CD4-positive, alpha-beta memory T cell (primary cell): ENCODE data around the gene NCKIPSD. TPM values are rescaled to one million over a fixed set of nuclear protein-coding genes. Genes with fewer than 3 reads are reported as not detected.
"Not testable (repeated sequence)": the region's sequence is repeated elsewhere in the genome, so short reads cannot be mapped to it uniquely, and the experiment has no call there.

Experiments
- CTCF ChIA-PET: fragments of 350-600 bp; sonication (Branson Sonifier 250); formaldehyde crosslinking; loops from one replicate; lab custom pipeline; 2021; ENCODE audit warnings: inconsistent platforms; ENCODE audit not compliant: partially characterized antibody; lab: Charles Lee
- POLR2A ChIA-PET: fragments of 350-600 bp; sonication (Branson Sonifier 250); formaldehyde crosslinking; loops from one replicate; lab custom pipeline; 2021; ENCODE audit not compliant: partially characterized antibody; lab: Charles Lee
- DNase-seq, 5 donors: peaks; one replicate each; pipeline versions ENCODE4 v3.0.0 to v3.0.0-alpha.2; 2020 to 2022; ENCODE audit warnings: mixed read lengths in 1 of 5
- H3K27ac ChIP-seq: one replicate; pipeline ENCODE4 v1.7.0; 2013; ENCODE audit warnings: low read depth, low read length
- H3K27me3 ChIP-seq: 2 replicates; pipeline ENCODE4 v1.7.0; 2013; ENCODE audit warnings: mild to moderate bottlenecking, low read length, moderate library complexity; ENCODE audit not compliant: insufficient read depth
- H3K36me3 ChIP-seq: 2 replicates; pipeline ENCODE4 v1.7.0; 2013; ENCODE audit warnings: mild to moderate bottlenecking, low read length, moderate library complexity; ENCODE audit not compliant: insufficient read depth
- H3K4me1 ChIP-seq: 2 replicates; pipeline ENCODE4 v1.7.0; 2013; ENCODE audit warnings: mild to moderate bottlenecking, low read length, moderate library complexity; ENCODE audit not compliant: insufficient read depth
- H3K4me3 ChIP-seq, 2 donors: one replicate each; pipeline ENCODE4 v1.7.0; 2013; ENCODE audit warnings: low read length in 2 of 2, mild to moderate bottlenecking in 1 of 2
- H3K9me3 ChIP-seq, 2 donors: one replicate each; pipeline ENCODE4 v1.7.0; 2013; ENCODE audit warnings: low read length in 2 of 2, control low read depth in 1 of 2; ENCODE audit not compliant: control insufficient read depth in 1 of 2
- H3K27ac Mint-ChIP-seq, 7 donors: one replicate each; pipeline ENCODE4 v1.8.0; 2020 to 2021; ENCODE audit warnings: mixed read lengths in 7 of 7, mild to moderate bottlenecking in 6 of 7, inconsistent platforms in 3 of 7, moderate library complexity in 3 of 7
- H3K27me3 Mint-ChIP-seq, 2 donors: one replicate each; pipeline ENCODE4 v1.8.0; 2020 to 2021; ENCODE audit warnings: mixed read lengths in 2 of 2
- H3K36me3 Mint-ChIP-seq, 2 donors: one replicate each; pipeline ENCODE4 v1.8.0; 2020 to 2021; ENCODE audit warnings: mixed read lengths in 2 of 2, inconsistent platforms in 1 of 2, mild to moderate bottlenecking in 1 of 2
- H3K4me1 Mint-ChIP-seq, 4 donors: one replicate each; pipeline ENCODE4 v1.8.0; 2020 to 2021; ENCODE audit warnings: mixed read lengths in 4 of 4, mild to moderate bottlenecking in 1 of 4
- H3K4me3 Mint-ChIP-seq, 8 donors: one replicate each; pipeline ENCODE4 v1.8.0; 2020 to 2021; ENCODE audit warnings: mixed read lengths in 8 of 8, mild to moderate bottlenecking in 7 of 8, moderate library complexity in 6 of 8, inconsistent platforms in 3 of 8
- H3K9me3 Mint-ChIP-seq, 8 donors: one replicate each; pipeline ENCODE4 v1.8.0; 2020 to 2021; ENCODE audit warnings: mixed read lengths in 8 of 8, mild to moderate bottlenecking in 5 of 8, inconsistent platforms in 3 of 8, moderate library complexity in 1 of 8
- intact Hi-C: fragments of 100-400 bp; cut with micrococcal nuclease; formaldehyde crosslinking; loops from one replicate; pipeline ENCODE4 v1.15.1; 2023
- polyA plus RNA-seq, 2 donors: library from polyadenylated mRNA; unstranded; fragments of 300-500 nt; fragmentation: Illumina TruSeq; gene quantifications; one replicate each; pipeline ENCODE4 v1.2.3, GENCODE V29; 2021
- total RNA-seq, 2 experiments: library from RNA; stranded (reverse); gene quantifications; one replicate each; pipeline ENCODE4 v1.2.3, GENCODE V29; 2021

The NCKIPSD gene
- total and polyA plus RNA-seq, 4 experiments from 2014 or later, result 8.3 to 21.7 (median 18.1) TPM

GRCh38 chr3:48723725-48724124, 38.0 kb upstream of the NCKIPSD start:
- no peak overlapping the region for H3K4me3 ChIP-seq
- no peak overlapping the region for H3K27ac ChIP-seq
- no peaks in the 10 kb centered on the region for H3K9me3 ChIP-seq
- CTCF ChIA-PET, result no interaction called here
- no peaks in the 10 kb centered on the region for H3K27me3 ChIP-seq
- H3K4me3 Mint-ChIP-seq, result no peak overlapping the region
- no peak for DNase-seq
- H3K4me1 ChIP-seq, result no peaks in the 10 kb centered on the region
- H3K9me3 Mint-ChIP-seq, result no peaks in the 10 kb centered on the region
- no peaks in the 10 kb centered on the region for H3K36me3 Mint-ChIP-seq
- intact Hi-C loops, result no loop called here
- H3K4me1 Mint-ChIP-seq, result no peaks in the 10 kb centered on the region
- no peaks in the 10 kb centered on the region for H3K27me3 Mint-ChIP-seq
- H3K27ac Mint-ChIP-seq, result no peak overlapping the region
- H3K36me3 ChIP-seq, result no peaks in the 10 kb centered on the region
- POLR2A ChIA-PET, result no interaction called here

GRCh38 chr3:48723293-48723692, 37.6 kb upstream of the NCKIPSD start:
- H3K27ac ChIP-seq, H3K4me1 ChIP-seq, H3K4me1 Mint-ChIP-seq, H3K4me3 ChIP-seq, H3K27me3 Mint-ChIP-seq, H3K36me3 Mint-ChIP-seq, H3K27ac Mint-ChIP-seq, H3K9me3 Mint-ChIP-seq, H3K27me3 ChIP-seq, DNase-seq, H3K9me3 ChIP-seq, H3K36me3 ChIP-seq, intact Hi-C loops, POLR2A ChIA-PET, H3K4me3 Mint-ChIP-seq, CTCF ChIA-PET: not testable (repeated sequence)

GRCh38 chr3:48716982-48717746, 31.4 kb upstream of the NCKIPSD start, which contains the start of gene IP6K2:
TSS of gene IP6K2 (minus strand) at chr3:48717221. CDS start at chr3:48695291, 21,930 bp downstream.
- peaks cover 28 to 51% (median 37%) of the 10 kb centered on the region in 4 donors for H3K4me1 Mint-ChIP-seq
- DNase-seq, result peak; percentile 95 to 99 (median 97)
- Histone ChIP-seq H3K36me3 (no peaks in the 10 kb centered on the region), H3K4me1 (peaks cover 44% of the 10 kb centered on the region), H3K9me3 (no peaks in the 10 kb centered on the region), H3K27ac (peak within 1 kb of the TSS; percentile 91), H3K27me3 (no peaks in the 10 kb centered on the region), H3K4me3 (peak within 1 kb of the TSS; percentile 90 to 98)
- CTCF ChIA-PET, result interaction anchor here (0.7 to 3.5 kb wide), 7 partner anchors 9 to 290 kb away, joined by 3 to 11 read pairs (median 4); partner anchors contain the start of genes NCKIPSD and WDR6
- peak within 1 kb of the TSS; percentile 88 to 99 (median 99) for H3K27ac Mint-ChIP-seq
- no peaks in the 10 kb centered on the region for H3K9me3 Mint-ChIP-seq
- peak within 1 kb of the TSS; percentile 98 to 100 (median 99) for H3K4me3 Mint-ChIP-seq
- peaks cover 8 to 31% of the 10 kb centered on the region in 2 donors for H3K36me3 Mint-ChIP-seq
- intact Hi-C loops, result loop anchor here (1.0 to 5.0 kb wide), 7 partner anchors 14 to 377 kb away; partner anchors contain the start of genes ARIH2, NCKIPSD, PRKAR2A and QRICH1
- POLR2A ChIA-PET, result interaction anchor here (0.7 to 2.8 kb wide), 22 partner anchors 9 to 1223 kb away, joined by 3 to 15 read pairs (median 5); partner anchors contain the start of genes ARIH2, CELSR3, IMPDH2 and NCKIPSD
- no peaks in the 10 kb centered on the region for H3K27me3 Mint-ChIP-seq

GRCh38 chr3:48716508-48716981, 30.8 kb upstream of the NCKIPSD start:
- intact Hi-C loops, result loop anchor here (2.0 to 5.0 kb wide), 3 partner anchors 14 to 181 kb away; partner anchors contain the start of genes PRKAR2A and SLC25A20
- no peaks in the 10 kb centered on the region for H3K27me3 ChIP-seq
- peaks cover 4% of the 10 kb centered on the region for H3K36me3 ChIP-seq
- H3K4me1 ChIP-seq, result peaks cover 49% of the 10 kb centered on the region
- H3K27ac Mint-ChIP-seq, result peak overlapping the region; percentile 88 to 99 (median 99)
- ChIA-PET CTCF (interaction anchor here (0.7 to 3.5 kb wide), 7 partner anchors 8 to 291 kb away, joined by 3 to 11 read pairs (median 4); partner anchors contain the start of genes NCKIPSD and WDR6), POLR2A (interaction anchor here (0.6 to 2.8 kb wide), 25 partner anchors 8 to 1223 kb away, joined by 3 to 15 read pairs (median 5); partner anchors contain the start of genes ARIH2, CELSR3, IMPDH2 and NCKIPSD)
- no peaks in the 10 kb centered on the region for H3K27me3 Mint-ChIP-seq
- peak overlapping the region; percentile 90 to 98 for H3K4me3 ChIP-seq
- no peaks in the 10 kb centered on the region for H3K9me3 ChIP-seq
- DNase-seq, result peak; percentile 24 to 46 (median 34)
- H3K4me1 Mint-ChIP-seq, result peaks cover 31 to 55% (median 41%) of the 10 kb centered on the region in 4 donors
- H3K36me3 Mint-ChIP-seq, result peaks cover 12 to 36% of the 10 kb centered on the region in 2 donors
- peak overlapping the region; percentile 91 for H3K27ac ChIP-seq
- no peaks in the 10 kb centered on the region for H3K9me3 Mint-ChIP-seq
- H3K4me3 Mint-ChIP-seq, result peak overlapping the region; percentile 98 to 100 (median 99)

- Mint-ChIP-seq H3K4me3 (peak overlapping the region; percentile 98 to 100 (median 99)), H3K9me3 (no peaks in the 10 kb centered on the region), H3K27ac (peak overlapping the region; percentile 31 to 99 (median 88)), H3K4me1 (peaks cover 35 to 68% (median 49%) of the 10 kb centered on the region in 4 donors), H3K27me3 (no peaks in the 10 kb centered on the region), H3K36me3 (peaks cover 18 to 42% of the 10 kb centered on the region in 2 donors)
- Histone ChIP-seq H3K27me3 (no peaks in the 10 kb centered on the region), H3K4me3 (peak overlapping the region; percentile 90 to 98), H3K4me1 (peaks cover 56% of the 10 kb centered on the region), H3K9me3 (no peaks in the 10 kb centered on the region), H3K27ac (no peak overlapping the region), H3K36me3 (peaks cover 12% of the 10 kb centered on the region)
- POLR2A ChIA-PET, result interaction anchor here (2.4 to 2.8 kb wide), 3 partner anchors 7 to 379 kb away, joined by 11 to 15 read pairs (median 13); partner anchors contain the start of genes NCKIPSD and QRICH1
- CTCF ChIA-PET, result interaction anchor here (0.5 to 3.5 kb wide), 2 partner anchors 141 to 182 kb away, joined by 3 to 11 read pairs; no protein-coding TSS in a partner anchor
- no peak for DNase-seq
- intact Hi-C loops, result loop anchor here (5.0 kb wide), 2 partner anchors 132 to 182 kb away; partner anchors contain the start of genes PRKAR2A and SLC25A20
Observed at GRCh38 chr3:48715174-48715800, 29.6 kb upstream of the NCKIPSD start.

- peaks cover 23% of the 10 kb centered on the region for H3K36me3 ChIP-seq
Observed at GRCh38 chr3:48711727-48712126, 26.0 kb upstream of the NCKIPSD start.

More at GRCh38 chr3:48711727-48712126, 26.0 kb upstream of the NCKIPSD start:
- intact Hi-C loops, result no loop called here
- Histone ChIP-seq H3K27ac (no peak overlapping the region), H3K27me3 (no peaks in the 10 kb centered on the region), H3K9me3 (no peaks in the 10 kb centered on the region), H3K4me3 (no peak overlapping the region), H3K4me1 (peaks cover 77% of the 10 kb centered on the region)
- ChIA-PET POLR2A (no interaction called here), CTCF (no interaction called here)
- H3K27me3 Mint-ChIP-seq, result no peaks in the 10 kb centered on the region
- DNase-seq, result no peak
- peak overlapping the region in 4 of 8 donors; percentile 11 to 65 (median 51) for H3K4me3 Mint-ChIP-seq
- peaks cover 22 to 63% of the 10 kb centered on the region in 2 donors for H3K36me3 Mint-ChIP-seq
- H3K4me1 Mint-ChIP-seq, result peaks cover 39 to 84% (median 60%) of the 10 kb centered on the region in 4 donors
- no peaks in the 10 kb centered on the region for H3K9me3 Mint-ChIP-seq
- H3K27ac Mint-ChIP-seq, result peak overlapping the region in 5 of 7 donors; percentile 30 to 65 (median 52)
